Testis (tissue), 3 donors: ENCODE results near the gene N4BP2L1. TPM values are rescaled to one million over a fixed set of nuclear protein-coding genes. Genes with fewer than 3 reads are reported as not detected.

Experiments used
- DNase-seq: peaks from one replicate; pipeline ENCODE4 v3.0.0-alpha.2; 2019
- H3K27ac ChIP-seq, 2 donors: fragments of 200-600 bp; sonication (generic); one replicate each; pipeline ENCODE4 v1.5.1; 2019
- H3K27me3 ChIP-seq: fragments of 200-600 bp; sonication (generic); one replicate; pipeline ENCODE4 v1.5.1; 2019
- H3K36me3 ChIP-seq: fragments of 200-600 bp; sonication (generic); one replicate; pipeline ENCODE4 v1.5.1; 2017; ENCODE audit warnings: low read depth; ENCODE audit errors: missing control alignments
- H3K4me1 ChIP-seq: fragments of 200-600 bp; sonication (generic); one replicate; pipeline ENCODE4 v1.5.1; 2019
- H3K4me3 ChIP-seq, 2 donors: fragments of 200-600 bp; sonication (generic); one replicate each; pipeline ENCODE4 v1.5.1; 2017 to 2019
- H3K9me3 ChIP-seq: fragments of 200-600 bp; sonication (generic); one replicate; pipeline ENCODE4 v1.5.1; 2017
- CTCF ChIP-seq, 3 experiments: fragments of 450-650 bp in 2 of 3; fragments of 200-600 bp in 1 of 3; sonication (generic) in 1 of 3; IDR thresholded peaks; one replicate each; pipeline ENCODE4 v1.5.1; 2016 to 2019; ENCODE audit warnings: antibody characterized with exemption in 3 of 3, mild to moderate bottlenecking in 2 of 3, moderate library complexity in 1 of 3
- POLR2A ChIP-seq: fragments of 450-650 bp; IDR thresholded peaks from one replicate; pipeline ENCODE4 v1.6.1; 2017; ENCODE audit warnings: antibody characterized with exemption, mild to moderate bottlenecking, moderate library complexity
- WGBS, 2 donors: methylation state at CpG; one replicate each; pipeline ENCODE4 v1.1.5; 2018; 5-methylcytosine and 5-hydroxymethylcytosine counted together
- intact Hi-C: fragments of 100-400 bp; cut with DNase I; formaldehyde crosslinking; loops from one replicate; pipeline ENCODE4 v1.15.1; 2023; ENCODE audit warnings: low total_unique reads
- polyA plus RNA-seq: library from polyadenylated mRNA; stranded (reverse); fragments of 350-450 nt; fragmentation: Illumina TruSeq; extraction: RNeasy Lipid Tissue Mini Kit (QIAGEN cat#74804); gene quantifications from one replicate; pipeline ENCODE4 v1.2.3, GENCODE V29; 2014; ENCODE audit warnings: low read depth, low replicate concordance; ENCODE audit not compliant: insufficient read depth
- total RNA-seq, 2 donors: library from RNA; depleted of rRNA; stranded (reverse); fragments of >200 nt; gene quantifications; one replicate each; pipeline ENCODE4 v1.2.3, GENCODE V29; 2016

The N4BP2L1 gene
- total and polyA plus RNA-seq, 3 donors from 2014 or later: 8.3 to 13.6 (median 12.8) TPM

DNA sequence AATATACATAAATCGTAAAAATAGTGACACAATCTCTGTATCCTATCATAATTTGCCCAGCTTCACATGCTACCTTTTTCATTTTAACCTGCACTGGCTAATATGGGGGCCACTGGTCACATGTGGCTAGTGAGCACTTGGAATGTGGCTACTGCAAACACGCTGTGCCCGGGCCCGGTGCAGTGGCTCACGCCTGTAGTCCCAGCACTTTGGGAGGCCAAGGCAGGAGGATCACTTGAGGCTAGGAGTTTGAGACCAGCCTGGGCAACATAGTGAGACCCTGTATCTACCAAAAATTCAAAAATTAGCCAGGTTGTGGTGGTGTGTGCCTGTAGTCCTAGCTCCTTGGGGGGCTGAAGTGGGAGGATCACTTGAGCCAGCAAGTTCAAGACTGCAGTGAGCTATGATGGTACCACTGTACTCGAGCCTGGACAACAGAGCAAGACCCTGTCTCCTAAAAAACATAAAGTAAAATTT, 1.5 kb upstream of the N4BP2L1 start:
- no peaks in the 10 kb centered on the region for H3K9me3 ChIP-seq
- no peaks in the 10 kb centered on the region for H3K36me3 ChIP-seq
- no peak for TF ChIP-seq CTCF (IDR thresholded peaks at IDR 0.05)
- no peak for TF ChIP-seq POLR2A
- no peak for DNase-seq
- 87 to 92% methylated on average over 6 of the region's 6 CpGs for WGBS, 2 donors
- peaks cover 7% of the 10 kb centered on the region for H3K4me1 ChIP-seq
- no peaks in the 10 kb centered on the region for H3K27me3 ChIP-seq
- peak overlapping the region in 1 of 2 donors; percentile 94 for H3K27ac ChIP-seq
- intact Hi-C loops: no loop called here
- no peak overlapping the region for H3K4me3 ChIP-seq

GRCh38 chr13:32428581-32429432, 877 bp upstream of the N4BP2L1 start:
- no peak for DNase-seq
- intact Hi-C loops: no loop called here

DNA sequence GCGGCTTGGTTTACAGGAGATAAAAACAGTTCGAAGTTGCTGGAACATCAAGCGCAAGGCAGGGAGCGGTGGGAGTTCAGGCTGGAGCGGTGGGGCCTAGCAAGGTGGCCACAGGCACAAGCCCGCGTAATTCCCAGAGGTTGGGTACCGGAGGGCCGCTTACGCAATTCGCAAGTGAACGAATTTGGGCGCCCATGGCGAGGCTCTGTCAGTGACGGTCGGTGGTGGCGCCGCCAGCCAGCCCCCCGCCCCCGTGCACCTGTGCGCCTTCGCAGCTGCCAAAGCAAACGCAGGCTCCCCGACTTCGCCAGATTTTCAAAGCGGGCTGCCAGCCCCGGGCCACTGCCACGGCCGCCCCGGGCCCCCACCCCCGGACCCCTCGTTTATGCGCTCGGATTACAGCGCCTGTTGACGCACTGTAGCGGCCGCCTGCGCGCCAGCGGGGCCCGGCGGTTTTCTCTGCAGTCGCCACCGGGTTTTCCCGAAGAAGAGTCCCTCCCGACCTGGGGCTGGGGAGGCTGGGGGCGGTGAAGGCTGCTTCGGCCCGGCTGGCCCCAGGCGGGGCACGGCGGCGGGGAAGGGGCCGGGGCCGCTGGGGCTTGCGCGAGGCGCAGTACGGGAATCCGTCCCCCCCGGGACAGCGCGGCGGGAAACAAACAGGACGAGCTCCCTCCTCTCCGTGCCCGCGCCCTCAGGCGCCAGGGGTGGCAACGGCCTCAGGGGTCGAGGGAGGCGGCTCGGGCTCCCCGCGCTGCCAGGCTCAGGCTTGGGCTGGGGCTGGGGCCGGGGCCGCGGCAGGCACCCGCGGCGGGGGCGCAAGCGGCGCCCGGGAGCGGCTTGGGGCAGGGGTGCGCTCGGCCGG, 709 bp downstream of the N4BP2L1 start:
- Histone ChIP-seq H3K4me3 (peak overlapping the region; percentile 81), H3K9me3 (no peaks in the 10 kb centered on the region), H3K27me3 (no peaks in the 10 kb centered on the region), H3K36me3 (no peaks in the 10 kb centered on the region), H3K4me1 (peaks cover 7% of the 10 kb centered on the region), H3K27ac (peak overlapping the region; percentile 93 to 94)
- TF ChIP-seq POLR2A: no peak
- TF ChIP-seq CTCF (IDR thresholded peaks at IDR 0.05): no peak
- intact Hi-C loops: no loop called here
- 0% methylated on average over 13 to 60 of the region's 90 CpGs for WGBS, 2 donors
- peak; percentile 51 for DNase-seq

More at GRCh38 chr13:32428581-32429432, 877 bp upstream of the N4BP2L1 start:
- TF ChIP-seq CTCF (IDR thresholded peaks at IDR 0.05) (no peak), POLR2A (no peak)
- H3K27ac ChIP-seq: peak overlapping the region; percentile 93 to 94
- H3K27me3 ChIP-seq: no peaks in the 10 kb centered on the region
- H3K9me3 ChIP-seq: no peaks in the 10 kb centered on the region
- WGBS, 2 donors: 28 to 32% methylated on average over 9 of the region's 9 CpGs
- H3K36me3 ChIP-seq: no peaks in the 10 kb centered on the region
- H3K4me3 ChIP-seq: peak overlapping the region; percentile 81
- peaks cover 7% of the 10 kb centered on the region for H3K4me1 ChIP-seq

DNA sequence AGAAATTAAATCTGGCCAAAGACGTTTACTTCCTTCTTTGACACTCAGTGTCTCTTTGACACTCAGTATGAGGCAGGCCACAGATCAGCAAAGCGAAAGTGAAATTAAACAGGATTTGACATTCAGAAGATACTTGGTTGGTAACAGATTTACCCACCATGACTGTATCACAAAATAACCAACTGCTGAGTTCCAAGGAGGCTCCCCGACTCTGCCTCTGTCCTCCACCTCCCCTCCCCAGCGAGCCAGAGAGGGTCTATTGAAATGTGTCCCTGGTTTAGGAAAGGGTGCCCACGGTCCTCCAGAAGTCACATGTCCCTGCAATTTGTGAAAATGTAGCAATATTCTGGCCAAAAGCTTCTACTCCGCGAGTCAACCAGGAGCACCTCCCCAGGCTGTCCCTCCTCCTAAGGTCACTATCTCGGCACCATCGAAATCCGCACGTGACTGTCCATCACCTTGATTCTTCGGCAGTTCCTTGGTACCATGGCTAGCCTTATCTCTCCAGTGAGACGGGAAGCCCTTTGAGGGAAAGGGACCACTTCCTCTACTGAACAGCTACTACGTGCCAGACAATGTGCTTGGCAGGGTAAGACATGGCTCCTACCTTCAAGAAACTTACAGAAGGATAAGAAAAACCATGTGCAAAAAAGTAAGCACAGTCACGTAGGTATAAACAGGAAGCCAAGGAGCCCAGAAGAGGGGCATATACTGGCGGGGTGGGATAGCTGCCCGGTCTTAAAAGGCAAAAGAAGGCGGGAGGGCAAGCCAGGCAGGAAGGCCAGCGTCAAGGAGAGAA, 1.5 kb downstream of the N4BP2L1 start:
- H3K9me3 ChIP-seq: no peaks in the 10 kb centered on the region
- 21 to 31% methylated on average over 19 of the region's 19 CpGs for WGBS, 2 donors
- H3K36me3 ChIP-seq: no peaks in the 10 kb centered on the region
- peak overlapping the region; percentile 93 to 94 for H3K27ac ChIP-seq
- H3K4me1 ChIP-seq: peaks cover 7% of the 10 kb centered on the region
- peak; percentile 23 for DNase-seq
- H3K27me3 ChIP-seq: no peaks in the 10 kb centered on the region
- H3K4me3 ChIP-seq: peak overlapping the region; percentile 81
- TF ChIP-seq POLR2A (no peak), CTCF (IDR thresholded peaks at IDR 0.05) (no peak)
- intact Hi-C loops: no loop called here
